Osteocyte (in vitro differentiated cells): Measurements from ENCODE around the gene XPOT. TPM values are rescaled to one million over a fixed set of nuclear protein-coding genes. Genes with fewer than 3 reads are reported as not detected.
A peak's percentile ranks its signal among the peaks of the same experiment; 100 is the strongest.

Source experiments
- DNase-seq: peaks from one replicate; pipeline ENCODE4 v3.0.0; 2021; ENCODE audit warnings: mixed read lengths; ENCODE audit not compliant: unreplicated experiment; ENCODE audit errors: extremely low spot score
- H3K27ac Mint-ChIP-seq: one replicate; pipeline ENCODE4 v1.8.0; 2021; ENCODE audit warnings: mild to moderate bottlenecking, mixed read lengths; ENCODE audit not compliant: unreplicated experiment
- H3K27me3 Mint-ChIP-seq: one replicate; pipeline ENCODE4 v1.8.0; 2021; ENCODE audit warnings: mixed read lengths; ENCODE audit not compliant: unreplicated experiment
- H3K36me3 Mint-ChIP-seq: one replicate; pipeline ENCODE4 v1.8.0; 2021; ENCODE audit warnings: mixed read lengths; ENCODE audit not compliant: unreplicated experiment
- H3K4me1 Mint-ChIP-seq: one replicate; pipeline ENCODE4 v1.8.0; 2021; ENCODE audit warnings: mixed read lengths; ENCODE audit not compliant: unreplicated experiment
- H3K4me3 Mint-ChIP-seq: one replicate; pipeline ENCODE4 v1.8.0; 2021; ENCODE audit warnings: mild to moderate bottlenecking, moderate library complexity, mixed read lengths; ENCODE audit not compliant: unreplicated experiment
- H3K9me3 Mint-ChIP-seq: one replicate; pipeline ENCODE4 v1.8.0; 2021; ENCODE audit warnings: mixed read lengths; ENCODE audit not compliant: unreplicated experiment
- total RNA-seq: library from RNA; stranded (reverse); gene quantifications from 2 replicates; pipeline ENCODE4 v1.2.1, GENCODE V29; 2021
- TF ChIP-seq, protein P1 (sequence below): fragments of 200-600 bp; sonication (generic); IDR thresholded peaks from 2 replicates; pipeline ENCODE4 v1.5.0; 2021; ENCODE audit warnings: antibody characterized with exemption, mild to moderate bottlenecking, moderate library complexity

Gene XPOT
- total RNA-seq, 1 donor from 2014 or later, result 171 TPM

DNA sequence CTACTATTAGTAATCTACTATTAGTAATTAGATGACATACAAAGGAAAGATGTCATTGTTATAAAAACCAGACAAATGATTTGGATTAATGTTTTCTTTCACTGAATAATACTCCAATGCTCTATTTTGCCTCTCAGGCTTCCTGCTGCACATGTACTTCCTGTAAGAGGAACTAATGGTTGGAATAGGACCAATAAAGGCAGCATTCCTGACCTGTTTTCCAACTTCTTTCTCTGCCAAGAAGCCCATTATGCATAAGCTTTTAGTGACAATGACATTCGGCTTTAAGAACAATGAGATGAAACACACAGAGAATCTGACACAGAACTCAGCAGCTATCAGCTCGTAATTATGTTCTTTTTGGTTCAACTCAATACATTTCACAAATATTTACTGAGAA is 8.5 kb upstream of the XPOT start:
- Mint-ChIP-seq H3K36me3 (no peaks in the 10 kb centered on the region), H3K9me3 (no peaks in the 10 kb centered on the region), H3K4me3 (no peak overlapping the region), H3K27ac (no peak overlapping the region), H3K4me1 (no peaks in the 10 kb centered on the region), H3K27me3 (peaks cover 3% of the 10 kb centered on the region)
- DNase-seq, result no peak
- TF ChIP-seq, protein P1, sequence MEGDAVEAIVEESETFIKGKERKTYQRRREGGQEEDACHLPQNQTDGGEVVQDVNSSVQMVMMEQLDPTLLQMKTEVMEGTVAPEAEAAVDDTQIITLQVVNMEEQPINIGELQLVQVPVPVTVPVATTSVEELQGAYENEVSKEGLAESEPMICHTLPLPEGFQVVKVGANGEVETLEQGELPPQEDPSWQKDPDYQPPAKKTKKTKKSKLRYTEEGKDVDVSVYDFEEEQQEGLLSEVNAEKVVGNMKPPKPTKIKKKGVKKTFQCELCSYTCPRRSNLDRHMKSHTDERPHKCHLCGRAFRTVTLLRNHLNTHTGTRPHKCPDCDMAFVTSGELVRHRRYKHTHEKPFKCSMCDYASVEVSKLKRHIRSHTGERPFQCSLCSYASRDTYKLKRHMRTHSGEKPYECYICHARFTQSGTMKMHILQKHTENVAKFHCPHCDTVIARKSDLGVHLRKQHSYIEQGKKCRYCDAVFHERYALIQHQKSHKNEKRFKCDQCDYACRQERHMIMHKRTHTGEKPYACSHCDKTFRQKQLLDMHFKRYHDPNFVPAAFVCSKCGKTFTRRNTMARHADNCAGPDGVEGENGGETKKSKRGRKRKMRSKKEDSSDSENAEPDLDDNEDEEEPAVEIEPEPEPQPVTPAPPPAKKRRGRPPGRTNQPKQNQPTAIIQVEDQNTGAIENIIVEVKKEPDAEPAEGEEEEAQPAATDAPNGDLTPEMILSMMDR, result no peak

DNA sequence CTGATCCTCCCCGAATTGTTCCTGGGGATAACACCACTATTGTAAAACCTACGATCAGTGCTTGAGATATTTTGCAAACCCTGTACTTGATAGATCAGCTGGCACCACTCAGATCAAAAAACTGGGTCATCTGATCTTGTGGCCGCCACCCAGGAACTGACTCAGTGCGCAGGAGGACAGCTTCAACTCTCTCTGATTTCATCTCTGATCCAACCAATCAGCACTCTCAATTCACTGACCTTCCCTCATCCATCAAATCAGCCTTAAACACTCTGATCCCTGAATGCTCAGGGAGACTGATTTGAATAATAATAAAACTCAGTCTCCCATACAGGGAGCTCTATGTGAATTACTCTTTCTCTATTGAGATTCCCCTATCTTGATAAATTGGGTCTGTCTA is 4.2 kb upstream of the XPOT start:
- Mint-ChIP-seq H3K27me3 (peaks cover 3% of the 10 kb centered on the region), H3K4me1 (peaks cover 8% of the 10 kb centered on the region), H3K27ac (no peak overlapping the region), H3K36me3 (no peaks in the 10 kb centered on the region), H3K9me3 (no peaks in the 10 kb centered on the region), H3K4me3 (no peak overlapping the region)
- TF ChIP-seq, protein P1, result no peak
- no peak for DNase-seq

DNA sequence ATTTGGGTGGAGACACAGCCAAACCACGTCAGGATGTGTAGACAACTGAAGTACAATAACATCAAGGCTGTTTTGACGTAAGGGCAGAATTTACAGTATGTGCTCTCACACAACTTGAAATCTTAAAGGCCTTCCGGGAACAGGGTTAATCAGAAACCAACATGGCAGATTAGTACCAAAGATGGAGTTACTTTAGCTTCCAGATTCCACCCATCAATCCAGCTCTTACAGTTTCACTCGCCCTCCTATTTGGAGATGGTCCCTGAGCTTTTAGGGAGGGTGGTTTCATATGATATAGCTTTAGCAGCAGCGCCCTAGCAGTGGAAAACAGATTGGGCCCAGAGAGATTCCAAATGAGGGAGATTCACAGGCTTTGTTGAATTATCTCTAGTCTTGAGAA is 2.0 kb upstream of the XPOT start:
- no peak for DNase-seq
- TF ChIP-seq, protein P1, result no peak
- no peaks in the 10 kb centered on the region for H3K9me3 Mint-ChIP-seq
- H3K36me3 Mint-ChIP-seq, result no peaks in the 10 kb centered on the region
- peaks cover 21% of the 10 kb centered on the region for H3K4me1 Mint-ChIP-seq
- no peak overlapping the region for H3K27ac Mint-ChIP-seq
- H3K4me3 Mint-ChIP-seq, result no peak overlapping the region
- peaks cover 3% of the 10 kb centered on the region for H3K27me3 Mint-ChIP-seq

DNA sequence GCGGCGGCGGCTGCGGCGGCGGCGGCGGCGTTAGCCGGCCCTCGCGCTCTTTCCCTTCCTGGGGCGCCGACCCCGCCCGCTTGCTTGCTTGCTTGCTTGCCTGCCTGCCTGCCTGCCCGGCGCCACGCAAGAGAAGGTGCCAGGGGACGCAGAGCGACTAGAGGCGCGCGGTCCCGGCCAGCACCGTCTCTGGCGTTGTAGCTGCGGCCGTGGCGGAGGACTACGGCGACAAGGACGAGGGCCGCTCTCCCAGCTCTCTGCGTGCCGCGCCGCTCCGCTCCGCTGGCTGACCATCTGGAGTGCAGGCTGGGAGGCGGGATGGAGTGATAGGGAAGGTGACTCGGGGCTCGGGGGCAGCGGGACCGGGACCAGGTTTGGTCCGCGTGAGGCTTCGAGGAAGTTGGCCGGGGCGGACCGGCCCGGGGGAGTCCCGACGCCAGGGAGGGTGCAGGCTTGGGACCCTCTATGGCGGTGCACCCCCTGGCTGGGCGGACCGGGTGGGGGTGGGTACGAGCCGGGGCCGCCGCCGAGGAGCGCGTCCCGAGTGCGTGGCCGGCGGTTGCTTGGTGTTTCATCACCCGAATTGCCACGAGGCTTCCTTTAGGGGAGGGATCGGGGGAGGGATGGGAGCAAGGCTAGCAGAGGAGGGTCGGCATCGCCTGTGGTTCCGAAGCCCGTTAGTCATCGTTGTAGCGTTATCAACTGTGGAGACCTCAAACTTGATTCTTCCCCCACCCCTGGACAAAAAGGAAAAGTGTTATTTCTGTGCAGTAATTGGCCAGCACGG is 471 bp downstream of the XPOT start:
- H3K4me3 Mint-ChIP-seq, result peak overlapping the region; percentile 95
- peaks cover 39% of the 10 kb centered on the region for H3K4me1 Mint-ChIP-seq
- TF ChIP-seq, protein P1, result no peak
- peak overlapping the region; percentile 99 for H3K27ac Mint-ChIP-seq
- H3K36me3 Mint-ChIP-seq, result peaks cover 2% of the 10 kb centered on the region
- peaks cover 3% of the 10 kb centered on the region for H3K27me3 Mint-ChIP-seq
- DNase-seq, result peak; percentile 94
- no peaks in the 10 kb centered on the region for H3K9me3 Mint-ChIP-seq

DNA sequence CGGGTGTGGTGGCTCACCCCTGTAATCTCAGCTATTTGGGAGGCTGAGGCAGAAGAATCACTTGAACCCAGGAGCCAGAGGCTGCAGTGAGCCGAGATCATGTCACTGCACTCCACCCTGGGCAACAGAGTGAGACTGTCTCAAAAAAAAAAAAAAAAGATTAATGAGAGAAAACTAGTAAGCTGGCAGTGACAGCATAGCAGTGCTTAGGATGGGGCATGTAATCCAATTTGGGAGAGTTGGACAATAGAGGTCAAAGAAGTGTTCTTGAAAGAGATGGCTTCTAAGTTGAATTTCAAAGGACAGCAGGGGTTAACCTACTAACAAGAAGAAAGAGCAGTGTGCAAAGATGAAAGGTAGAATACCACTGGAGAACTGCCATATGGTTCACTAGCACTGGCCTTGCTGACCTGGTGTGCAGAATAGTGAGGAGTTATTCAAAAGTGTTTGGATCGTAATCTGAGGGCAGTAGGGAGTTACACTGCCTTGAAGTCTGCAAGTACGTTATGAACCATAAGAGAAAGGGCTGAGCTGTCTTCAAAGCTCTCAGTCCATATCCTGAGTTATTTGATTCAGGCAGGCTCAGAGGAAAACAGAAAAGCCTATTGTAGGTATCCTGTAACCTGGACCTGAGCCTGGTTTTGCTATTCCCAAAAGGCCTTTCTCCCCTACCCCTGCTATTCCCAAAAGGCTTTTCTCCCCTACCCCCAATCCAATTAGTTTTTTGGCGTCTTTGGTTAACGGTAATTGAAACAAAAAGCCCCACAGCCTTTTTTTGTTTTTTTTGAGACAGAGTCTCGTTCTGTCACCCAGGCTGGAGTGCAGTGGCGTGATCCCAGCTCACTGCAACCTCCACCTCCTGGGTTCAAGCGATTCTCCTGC is 3.4 kb downstream of the XPOT start:
- TF ChIP-seq, protein P1, result no peak
- Mint-ChIP-seq H3K4me3 (no peak overlapping the region), H3K27ac (no peak overlapping the region), H3K9me3 (no peaks in the 10 kb centered on the region), H3K4me1 (peaks cover 45% of the 10 kb centered on the region), H3K27me3 (no peaks in the 10 kb centered on the region), H3K36me3 (peaks cover 22% of the 10 kb centered on the region)
- DNase-seq, result no peak
